ENCODE data around the gene KRT10. TPM values are rescaled to one million over a fixed set of nuclear protein-coding genes. Genes with fewer than 3 reads are reported as not detected.

The KRT10 gene
- total RNA-seq, 4 donors from 2014 or later: 2.2 to 12.7 (median 11.7) TPM; not detected in 1

- in situ Hi-C loops (cut with MboI; ENCODE audit: low pct_ligation_motif_present in 1 of 4, low pct_unique_long_range_greater_than_20kb in 1 of 4, low sequenced_read_pairs in 3 of 4): loop anchor here in 3 of 4 donors (25.0 kb wide), 2 partner anchors 518 to 843 kb away; no protein-coding TSS in a partner anchor
- no peak for DNase-seq
- intact Hi-C loops (cut with DNase I; ENCODE audit: low total_unique reads): no loop called here
- H3K9me3 ChIP-seq: no peaks in the 10 kb centered on the region
- TF ChIP-seq POLR2A (IDR thresholded peaks at IDR 0.05) (no peak), CTCF (IDR thresholded peaks at IDR 0.05) (no peak), POLR2AphosphoS5 (IDR thresholded peaks at IDR 0.05) (no peak), EP300 (IDR thresholded peaks at IDR 0.05; ENCODE audit: low read depth) (no peak)
- peak overlapping the region in 3 of 4 donors; percentile 73 to 79 (median 78) for H3K4me3 ChIP-seq
- H3K4me1 ChIP-seq: peaks cover 0 to 18% (median 5%) of the 10 kb centered on the region in 4 donors
- H3K27ac ChIP-seq: peak overlapping the region; percentile 84 to 92 (median 88)
- 56 to 63% methylated on average over 7 to 9 of the region's 9 CpGs for WGBS, 2 donors (ENCODE audit: low coverage in 1 of 2)
- peaks cover 3% of the 10 kb centered on the region for H3K27me3 ChIP-seq
- H3K36me3 ChIP-seq: peaks cover 0 to 10% (median 0%) of the 10 kb centered on the region in 4 donors
Measured at GRCh38 chr17:40819528-40820125, 2.8 kb downstream of the KRT10 start.

- Histone ChIP-seq H3K36me3 (peaks cover 0 to 10% (median 0%) of the 10 kb centered on the region in 4 donors), H3K4me3 (peak overlapping the region; percentile 60 to 79 (median 76)), H3K9me3 (no peaks in the 10 kb centered on the region), H3K4me1 (peaks cover 0 to 18% (median 5%) of the 10 kb centered on the region in 4 donors), H3K27ac (peak overlapping the region; percentile 84 to 92 (median 88)), H3K27me3 (peaks cover 10% of the 10 kb centered on the region)
- in situ Hi-C loops (cut with MboI; ENCODE audit: low pct_ligation_motif_present in 1 of 4, low pct_unique_long_range_greater_than_20kb in 1 of 4, low sequenced_read_pairs in 3 of 4): loop anchor here in 3 of 4 donors (25.0 kb wide), 2 partner anchors 518 to 843 kb away; no protein-coding TSS in a partner anchor
- TF ChIP-seq POLR2AphosphoS5 (IDR thresholded peaks at IDR 0.05) (peak in 2 of 3 donors; percentile 37 to 43), CTCF (IDR thresholded peaks at IDR 0.05) (no peak)
- WGBS, 2 donors (ENCODE audit: low coverage in 1 of 2): 2 to 17% methylated on average over 3 to 69 of the region's 73 CpGs
- peak; percentile 84 for DNase-seq
- intact Hi-C loops (cut with DNase I; ENCODE audit: low total_unique reads): no loop called here
Measured at GRCh38 chr17:40818733-40819527, 3.5 kb downstream of the KRT10 start.

- Histone ChIP-seq H3K4me1 (peaks cover 0 to 18% (median 5%) of the 10 kb centered on the region in 4 donors), H3K4me3 (peak overlapping the region; percentile 60 to 79 (median 76)), H3K36me3 (peaks cover 0 to 10% (median 0%) of the 10 kb centered on the region in 4 donors), H3K27me3 (peaks cover 16% of the 10 kb centered on the region), H3K9me3 (no peaks in the 10 kb centered on the region), H3K27ac (peak overlapping the region; percentile 84 to 92 (median 88))
- in situ Hi-C loops (cut with MboI; ENCODE audit: low pct_ligation_motif_present in 1 of 4, low pct_unique_long_range_greater_than_20kb in 1 of 4, low sequenced_read_pairs in 3 of 4): loop anchor here in 3 of 4 donors (25.0 kb wide), 2 partner anchors 519 to 844 kb away; no protein-coding TSS in a partner anchor
- DNase-seq: no peak
- no peak for TF ChIP-seq CTCF (IDR thresholded peaks at IDR 0.05)
- no peak for TF ChIP-seq EP300 (IDR thresholded peaks at IDR 0.05; ENCODE audit: low read depth)
- no peak for TF ChIP-seq POLR2AphosphoS5 (IDR thresholded peaks at IDR 0.05)
- no peak for TF ChIP-seq POLR2A (IDR thresholded peaks at IDR 0.05)
- intact Hi-C loops (cut with DNase I; ENCODE audit: low total_unique reads): no loop called here
- 21 to 27% methylated on average over 7 of the region's 7 CpGs for WGBS, 2 donors (ENCODE audit: low coverage in 1 of 2)
Measured at GRCh38 chr17:40818343-40818732, 4.1 kb downstream of the KRT10 start.

- Histone ChIP-seq H3K27ac (no peak overlapping the region), H3K9me3 (no peaks in the 10 kb centered on the region), H3K4me3 (no peak overlapping the region), H3K4me1 (peaks cover 0 to 18% (median 5%) of the 10 kb centered on the region in 4 donors), H3K36me3 (peaks cover 0 to 10% (median 0%) of the 10 kb centered on the region in 4 donors), H3K27me3 (peaks cover 27% of the 10 kb centered on the region)
- TF ChIP-seq EP300 (IDR thresholded peaks at IDR 0.05; ENCODE audit: low read depth): no peak
- TF ChIP-seq CTCF (IDR thresholded peaks at IDR 0.05): no peak
- TF ChIP-seq POLR2A (IDR thresholded peaks at IDR 0.05): no peak
- TF ChIP-seq POLR2AphosphoS5 (IDR thresholded peaks at IDR 0.05): no peak
- in situ Hi-C loops (cut with MboI; ENCODE audit: low pct_ligation_motif_present in 1 of 4, low pct_unique_long_range_greater_than_20kb in 1 of 4, low sequenced_read_pairs in 3 of 4) (loop anchor here in 3 of 4 donors (25.0 kb wide), 2 partner anchors 520 to 845 kb away; no protein-coding TSS in a partner anchor), intact Hi-C loops (cut with DNase I; ENCODE audit: low total_unique reads) (no loop called here)
- no peak for DNase-seq
- WGBS, 2 donors (ENCODE audit: low coverage in 1 of 2): 94 to 100% methylated on average over 2 to 4 of the region's 4 CpGs
Measured at GRCh38 chr17:40817103-40817682, 5.2 kb downstream of the KRT10 start.
